Lower leg skin (tissue), 4 donors: Measurements from ENCODE around the gene MAJIN. TPM values are rescaled to one million over a fixed set of nuclear protein-coding genes. Genes with fewer than 3 reads are reported as not detected.
A peak's percentile ranks its signal among the peaks of the same experiment; 100 is the strongest.

Source experiments
- DNase-seq, 2 donors: peaks; one replicate each; pipeline ENCODE4 v3.0.0-alpha.2; 2019; ENCODE audit warnings: low spot score in 2 of 2
- H3K4me3 ChIP-seq: fragments of 200-600 bp; sonication (generic); 2 replicates; pipeline ENCODE4 v1.5.1; 2017; ENCODE audit warnings: mild to moderate bottlenecking, low read depth; ENCODE audit not compliant: poor library complexity, severe bottlenecking
- POLR2A ChIP-seq, 2 donors: fragments of 450-650 bp; IDR thresholded peaks; one replicate each; pipeline ENCODE4 v1.6.1; 2016 to 2017; ENCODE audit warnings: antibody characterized with exemption in 2 of 2, mild to moderate bottlenecking in 1 of 2, moderate library complexity in 1 of 2
- WGBS, 2 donors: methylation state at CpG; one replicate each; pipeline ENCODE4 v1.1.5; 2018; 5-methylcytosine and 5-hydroxymethylcytosine counted together
- intact Hi-C: fragments of 100-400 bp; cut with DNase I; formaldehyde crosslinking; loops from one replicate; pipeline ENCODE4 v1.15.0; 2023; ENCODE audit warnings: low total_unique reads
- total RNA-seq, 4 donors: library from RNA; depleted of rRNA; stranded (reverse); fragments of >200 nt; gene quantifications; one replicate each; pipeline ENCODE4 v1.1.0, GENCODE V29; 2016
- TF ChIP-seq, protein P1 (sequence below), 3 donors: fragments of 450-650 bp; IDR thresholded peaks; one replicate each; pipeline ENCODE4 v1.5.1; 2016; ENCODE audit warnings: antibody characterized with exemption in 3 of 3, mild to moderate bottlenecking in 3 of 3, moderate library complexity in 2 of 3

The MAJIN gene
- total RNA-seq, 4 donors from 2014 or later = not detected

DNA sequence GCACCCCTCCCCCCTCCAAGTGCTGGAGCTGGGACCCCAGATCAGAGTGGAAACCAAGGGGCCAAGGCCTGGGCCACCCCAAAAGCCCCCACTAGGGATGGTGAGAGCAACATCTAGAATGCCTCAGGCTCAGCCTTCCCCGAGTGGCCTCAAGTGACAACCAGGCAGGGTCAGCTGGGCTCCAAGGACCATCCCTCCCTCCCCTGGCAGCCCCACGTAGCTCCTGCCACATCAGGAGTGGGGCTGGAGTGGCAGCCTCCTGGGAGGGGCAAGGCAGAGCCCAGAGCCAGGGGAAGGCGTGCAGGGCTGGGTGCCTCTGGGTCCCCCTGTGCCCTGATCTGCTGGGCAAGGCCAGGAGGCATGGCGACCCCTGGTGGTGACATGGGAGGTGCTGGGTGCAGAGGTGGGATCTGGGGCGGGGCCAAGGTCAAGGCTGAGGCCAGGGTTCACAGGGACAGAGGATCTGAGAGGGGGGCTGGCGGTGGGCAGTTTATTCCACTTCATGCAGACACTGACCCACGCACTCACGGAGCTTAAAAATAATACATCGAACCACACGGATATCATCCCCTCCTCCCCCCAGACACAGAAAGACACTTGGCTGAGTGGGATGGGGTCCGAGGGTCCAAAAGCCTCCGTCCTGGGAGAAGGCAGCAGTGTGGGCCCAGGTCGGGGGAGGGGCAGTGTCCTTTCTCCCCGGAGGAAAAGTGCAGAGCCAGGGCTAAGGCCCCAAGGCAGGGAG lies 77.7 kb downstream of the MAJIN start:
- H3K4me3 ChIP-seq = no peak overlapping the region
- DNase-seq = peak; percentile 73 to 97
- WGBS, 2 donors = 44 to 49% methylated on average over 9 to 14 of the region's 14 CpGs
- intact Hi-C loops = loop anchor here (5.0 kb wide), 1 partner anchor 47 kb away; no protein-coding TSS in a partner anchor
- TF ChIP-seq, protein P1, sequence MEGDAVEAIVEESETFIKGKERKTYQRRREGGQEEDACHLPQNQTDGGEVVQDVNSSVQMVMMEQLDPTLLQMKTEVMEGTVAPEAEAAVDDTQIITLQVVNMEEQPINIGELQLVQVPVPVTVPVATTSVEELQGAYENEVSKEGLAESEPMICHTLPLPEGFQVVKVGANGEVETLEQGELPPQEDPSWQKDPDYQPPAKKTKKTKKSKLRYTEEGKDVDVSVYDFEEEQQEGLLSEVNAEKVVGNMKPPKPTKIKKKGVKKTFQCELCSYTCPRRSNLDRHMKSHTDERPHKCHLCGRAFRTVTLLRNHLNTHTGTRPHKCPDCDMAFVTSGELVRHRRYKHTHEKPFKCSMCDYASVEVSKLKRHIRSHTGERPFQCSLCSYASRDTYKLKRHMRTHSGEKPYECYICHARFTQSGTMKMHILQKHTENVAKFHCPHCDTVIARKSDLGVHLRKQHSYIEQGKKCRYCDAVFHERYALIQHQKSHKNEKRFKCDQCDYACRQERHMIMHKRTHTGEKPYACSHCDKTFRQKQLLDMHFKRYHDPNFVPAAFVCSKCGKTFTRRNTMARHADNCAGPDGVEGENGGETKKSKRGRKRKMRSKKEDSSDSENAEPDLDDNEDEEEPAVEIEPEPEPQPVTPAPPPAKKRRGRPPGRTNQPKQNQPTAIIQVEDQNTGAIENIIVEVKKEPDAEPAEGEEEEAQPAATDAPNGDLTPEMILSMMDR (IDR thresholded peaks at IDR 0.05) = peak in 1 of 3 donors; percentile 87
- no peak for TF ChIP-seq POLR2A (IDR thresholded peaks at IDR 0.05)

DNA sequence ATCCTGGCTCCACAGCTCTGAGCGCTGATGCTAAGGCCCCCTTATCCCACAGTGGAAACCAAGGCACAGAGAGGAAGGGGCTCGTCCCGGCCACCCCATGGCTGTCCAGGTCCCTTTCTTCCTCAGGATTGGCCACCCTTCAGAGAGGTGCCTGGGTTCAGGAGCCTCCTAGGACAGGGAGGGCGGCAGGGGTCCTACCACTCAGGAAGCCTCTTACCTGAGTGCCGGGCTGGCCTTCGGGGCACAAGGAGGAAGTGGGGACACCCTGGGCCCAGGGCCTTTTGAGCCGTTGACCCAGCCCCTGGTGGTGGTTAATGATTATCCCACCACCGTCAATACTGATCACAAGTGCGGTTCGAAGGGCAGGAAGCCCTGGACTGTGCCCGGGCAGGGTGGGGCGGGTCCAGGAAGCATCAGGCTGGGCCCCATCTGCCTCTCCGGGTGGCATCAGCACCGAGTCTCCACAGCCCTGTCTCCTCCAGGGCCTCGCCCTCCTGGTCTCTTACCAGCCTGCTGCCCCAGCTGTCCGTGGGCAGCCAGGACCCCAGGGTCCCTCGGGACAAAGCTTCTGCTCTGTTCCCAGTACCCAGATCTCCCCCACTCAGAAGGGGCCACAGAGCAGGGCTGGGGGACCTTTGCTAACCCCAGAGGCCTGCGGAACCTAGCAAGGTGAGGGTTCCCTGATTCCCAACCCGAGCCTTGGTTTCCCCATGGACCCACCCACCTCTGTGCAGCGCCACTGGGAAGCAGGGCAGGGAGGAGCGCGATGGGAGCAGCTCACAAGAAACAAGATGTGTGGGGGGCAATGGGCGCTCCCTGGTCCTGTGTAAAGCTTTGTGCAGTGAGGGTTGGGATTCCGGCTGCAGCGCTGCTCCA lies 78.5 kb downstream of the MAJIN start:
- no peak for DNase-seq
- intact Hi-C loops = loop anchor here (5.0 kb wide), 1 partner anchor 46 kb away; no protein-coding TSS in a partner anchor
- no peak for TF ChIP-seq POLR2A (IDR thresholded peaks at IDR 0.05)
- TF ChIP-seq, protein P1 (IDR thresholded peaks at IDR 0.05) = no peak
- WGBS, 2 donors = 70 to 75% methylated on average over 20 to 25 of the region's 25 CpGs
- H3K4me3 ChIP-seq = no peak overlapping the region

DNA sequence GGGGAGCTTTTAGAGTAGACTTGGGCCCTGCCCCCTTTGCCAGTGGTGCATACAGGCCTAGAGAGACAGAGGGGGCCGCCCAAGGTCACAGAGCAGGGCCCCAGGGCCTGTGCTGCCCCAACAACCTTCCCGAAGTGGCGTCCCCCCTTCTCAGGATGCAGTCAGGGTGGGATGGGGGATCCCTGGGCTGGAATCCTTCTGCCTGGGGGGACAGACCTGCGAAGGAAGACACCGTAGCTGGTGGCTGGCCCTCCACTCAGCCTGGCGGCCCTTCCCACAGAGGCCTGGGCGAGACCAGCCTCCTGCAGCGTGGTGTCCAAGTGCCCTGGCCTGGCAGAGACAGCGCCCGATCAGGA lies 79.1 kb downstream of the MAJIN start:
- intact Hi-C loops = loop anchor here (5.0 kb wide), 1 partner anchor 46 kb away; no protein-coding TSS in a partner anchor
- 90 to 91% methylated on average over 6 to 10 of the region's 10 CpGs for WGBS, 2 donors
- no peak for TF ChIP-seq POLR2A (IDR thresholded peaks at IDR 0.05)
- TF ChIP-seq, protein P1 (IDR thresholded peaks at IDR 0.05) = no peak
- DNase-seq = no peak
- no peak overlapping the region for H3K4me3 ChIP-seq

DNA sequence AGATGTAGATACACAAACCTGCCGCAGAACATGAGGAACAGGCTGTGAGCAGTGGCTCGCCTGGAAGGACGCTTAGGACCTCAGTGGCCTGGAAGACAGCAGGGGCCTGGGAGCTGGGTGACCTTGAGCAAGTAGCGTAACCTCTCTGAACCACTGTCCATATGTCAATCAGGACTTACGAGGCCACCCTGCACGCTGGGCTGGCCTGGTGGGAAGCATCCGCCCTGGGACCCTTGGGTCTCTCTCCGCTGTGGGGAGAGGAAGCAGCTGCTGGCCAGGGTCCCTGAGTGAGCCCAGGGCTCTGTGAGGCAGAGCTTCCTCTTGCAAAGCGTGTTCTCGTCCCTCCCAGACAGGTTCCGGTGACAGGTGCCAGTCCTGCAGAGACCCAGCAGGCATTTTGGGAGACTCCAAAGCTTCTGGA lies 79.5 kb downstream of the MAJIN start:
- intact Hi-C loops = loop anchor here (5.0 kb wide), 1 partner anchor 45 kb away; no protein-coding TSS in a partner anchor
- DNase-seq = no peak
- H3K4me3 ChIP-seq = no peak overlapping the region
- no peak for TF ChIP-seq POLR2A (IDR thresholded peaks at IDR 0.05)
- TF ChIP-seq, protein P1 (IDR thresholded peaks at IDR 0.05) = no peak
- WGBS, 2 donors = 83% methylated on average over 9 to 11 of the region's 11 CpGs

DNA sequence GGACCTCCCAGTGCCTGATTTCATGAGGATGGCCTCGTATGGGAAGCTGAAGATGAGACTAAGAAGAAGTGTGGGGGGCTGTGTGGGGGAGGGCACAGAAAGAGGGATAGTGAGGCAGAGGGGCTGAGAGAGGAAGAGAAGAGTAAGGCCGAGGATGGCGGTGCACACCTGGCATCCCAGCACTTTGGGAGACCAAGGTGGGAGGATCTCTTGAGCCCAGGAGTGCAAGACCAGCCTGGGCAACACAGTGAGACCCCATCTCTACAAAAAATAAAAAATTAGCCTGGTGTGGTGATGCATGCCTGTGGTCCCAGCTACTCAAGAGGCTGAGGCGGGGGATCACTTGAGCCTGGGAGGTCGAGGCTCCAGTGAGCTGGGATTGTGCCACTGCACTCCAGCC lies 80.0 kb downstream of the MAJIN start:
- no peak for DNase-seq
- TF ChIP-seq, protein P1 (IDR thresholded peaks at IDR 0.05) = no peak
- TF ChIP-seq POLR2A (IDR thresholded peaks at IDR 0.05) = no peak
- 77 to 80% methylated on average over 5 of the region's 5 CpGs for WGBS, 2 donors
- intact Hi-C loops = loop anchor here (5.0 kb wide), 1 partner anchor 45 kb away; no protein-coding TSS in a partner anchor
- no peak overlapping the region for H3K4me3 ChIP-seq
